ENCODE measurements around the gene FBXW7. TPM values are rescaled to one million over a fixed set of nuclear protein-coding genes. Genes with fewer than 3 reads are reported as not detected.
A peak's percentile ranks its signal among the peaks of the same experiment; 100 is the strongest.
"Not testable (repeated sequence)": the region's sequence is repeated elsewhere in the genome, so short reads cannot be mapped to it uniquely, and the experiment has no call there.

The FBXW7 gene
- total RNA-seq, result 23.8 and 41.7 TPM in 2 replicates

DNA sequence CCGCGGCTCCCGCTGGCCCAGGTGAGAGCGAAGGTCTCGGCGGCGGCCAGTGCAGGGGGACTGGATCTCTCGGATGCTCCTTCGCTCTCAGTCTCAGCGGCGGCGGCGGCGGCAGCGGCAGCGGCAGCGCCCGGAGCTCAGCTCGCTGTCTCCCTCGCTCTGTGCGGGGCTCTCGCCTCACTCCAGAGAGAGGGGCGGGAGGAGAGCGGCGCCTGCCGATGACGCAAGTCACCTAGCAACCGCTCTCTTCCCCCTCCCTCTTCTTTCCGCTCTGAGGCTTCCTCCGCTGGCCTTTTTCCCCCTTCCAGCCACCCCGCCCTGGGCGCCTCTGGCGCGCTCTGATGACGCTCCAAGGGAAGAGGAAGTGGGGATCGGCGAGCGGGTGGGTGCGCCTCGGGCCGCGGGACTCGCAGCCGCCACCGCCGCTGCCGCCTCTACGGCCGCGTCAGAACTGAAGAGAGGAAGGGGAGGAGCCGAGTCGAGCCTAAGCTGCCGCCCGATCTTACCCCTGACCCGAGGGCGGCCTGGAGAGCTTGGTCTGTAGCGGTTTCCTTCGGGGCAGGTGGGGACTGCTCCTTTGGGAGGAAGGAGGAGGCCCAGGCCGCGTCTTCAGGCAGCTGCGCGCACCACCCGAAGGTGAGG, at the start of gene FBXW7:
Gene FBXW7, minus strand, starts transcription at position 190 of the 642 bp plus-strand sequence. CDS start 124,289 bp downstream, outside the sequence.
- peak; percentile 87 for DNase-seq (ENCODE audit: extremely low read depth, low read depth, low spot score)

DNA sequence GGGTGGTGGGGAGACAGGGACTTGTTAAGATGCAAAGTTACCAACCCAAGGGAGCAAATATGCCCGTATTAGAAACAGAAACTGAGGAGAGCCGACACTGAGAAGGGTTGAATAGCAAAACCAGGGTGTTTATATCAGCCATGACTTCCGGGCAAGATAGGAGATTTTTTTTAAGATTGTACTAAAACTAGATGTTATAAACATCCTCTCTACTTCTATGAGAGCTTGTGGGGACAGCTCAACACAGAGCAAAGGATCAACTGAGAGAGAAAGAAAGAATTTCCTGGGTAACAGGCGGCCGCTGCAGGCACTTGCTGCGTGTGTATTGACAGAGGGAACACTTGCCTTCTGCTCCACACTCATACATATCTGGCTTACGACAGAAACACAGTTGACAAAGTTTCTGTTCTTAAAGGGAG, 49.1 kb upstream of the FBXW7 start:
- no peak for DNase-seq (ENCODE audit: extremely low read depth, low read depth, low spot score)

DNA sequence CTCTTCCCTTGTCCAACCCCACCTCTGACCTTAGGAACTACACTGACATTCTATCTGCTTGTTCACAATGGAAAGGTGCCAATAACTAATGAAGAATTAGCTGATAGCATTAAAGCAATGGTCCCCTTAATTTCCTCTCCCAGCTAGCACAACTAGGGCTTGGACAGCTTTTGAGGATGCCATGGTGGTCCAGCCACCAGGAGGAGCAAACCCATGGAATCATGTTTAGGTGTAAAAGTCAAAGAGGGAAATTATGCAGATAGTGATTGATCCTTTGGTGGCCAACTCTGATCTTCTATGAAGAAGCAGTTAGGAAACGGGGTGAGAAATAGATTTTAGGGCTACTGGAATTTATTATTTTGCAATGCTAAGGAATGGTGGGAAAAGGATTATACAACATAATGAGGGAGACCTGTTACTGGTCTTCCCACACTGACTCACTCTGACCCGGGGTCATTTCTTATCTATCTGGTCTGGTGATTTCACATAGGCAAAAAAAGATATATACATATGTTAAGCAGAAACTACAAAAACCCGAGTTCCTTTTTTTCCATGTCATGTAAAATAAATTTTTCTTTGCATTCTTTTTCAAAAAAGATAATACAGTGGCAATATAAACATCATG, 45.8 kb upstream of the FBXW7 start:
- no peak for DNase-seq (ENCODE audit: extremely low read depth, low read depth, low spot score)

GRCh38 chr4:152579916-152580315, 44.0 kb upstream of the FBXW7 start:
- DNase-seq (ENCODE audit: extremely low read depth, low read depth, low spot score), result no peak

DNA sequence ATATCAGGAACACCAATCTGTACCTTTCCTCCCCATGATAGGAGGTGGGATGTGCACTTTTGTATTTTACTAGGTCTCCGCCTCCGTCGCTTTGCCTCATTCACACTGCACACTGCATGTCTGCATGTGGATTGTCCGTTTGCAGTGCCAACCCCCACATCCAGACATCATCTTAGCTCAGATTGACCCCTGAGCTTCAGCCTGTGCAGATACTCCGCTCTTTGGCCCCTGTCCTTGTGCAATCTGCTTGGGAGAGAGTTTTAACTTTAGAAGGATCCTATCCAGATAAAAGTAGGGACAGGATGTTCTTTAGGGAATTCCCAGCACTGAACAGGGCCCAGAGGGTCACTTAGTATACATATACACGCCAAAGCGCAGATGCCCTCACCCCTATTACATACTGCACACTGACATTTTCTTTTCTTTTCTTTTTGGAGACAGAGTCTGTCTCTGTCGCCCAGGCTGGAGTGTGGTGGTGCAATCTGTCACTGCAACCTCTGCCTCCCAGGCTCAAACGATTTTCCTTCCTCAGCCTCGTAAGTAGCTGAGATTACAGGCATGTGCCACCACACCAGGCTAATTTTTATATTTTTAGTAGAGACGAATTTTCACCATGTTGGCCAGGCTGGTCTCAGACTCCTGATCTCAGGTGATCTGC, 43.3 kb upstream of the FBXW7 start:
- no peak for DNase-seq (ENCODE audit: extremely low read depth, low read depth, low spot score)

DNA sequence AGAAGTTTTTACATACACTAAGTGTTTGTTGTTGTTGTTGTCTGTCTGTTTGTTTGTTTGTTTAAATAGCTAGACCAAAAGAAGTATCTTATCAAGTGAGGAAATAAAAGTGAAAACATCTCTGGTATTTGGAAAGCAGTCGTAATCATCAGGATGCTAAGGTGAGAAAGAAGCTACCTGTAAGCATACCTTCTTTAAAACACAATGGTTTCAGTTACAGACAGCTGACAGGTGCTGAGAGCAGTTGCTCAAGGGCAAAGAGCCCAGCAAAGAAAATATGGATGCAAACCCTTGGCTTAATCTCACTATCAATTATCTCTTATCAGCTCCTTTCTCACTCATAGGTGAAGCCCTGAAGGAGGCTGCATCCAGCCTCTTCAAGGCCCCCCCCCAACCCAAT, 42.8 kb upstream of the FBXW7 start:
- no peak for DNase-seq (ENCODE audit: extremely low read depth, low read depth, low spot score)

GRCh38 chr4:152577708-152578396, 42.0 kb upstream of the FBXW7 start:
- DNase-seq (ENCODE audit: extremely low read depth, low read depth, low spot score), result no peak

DNA sequence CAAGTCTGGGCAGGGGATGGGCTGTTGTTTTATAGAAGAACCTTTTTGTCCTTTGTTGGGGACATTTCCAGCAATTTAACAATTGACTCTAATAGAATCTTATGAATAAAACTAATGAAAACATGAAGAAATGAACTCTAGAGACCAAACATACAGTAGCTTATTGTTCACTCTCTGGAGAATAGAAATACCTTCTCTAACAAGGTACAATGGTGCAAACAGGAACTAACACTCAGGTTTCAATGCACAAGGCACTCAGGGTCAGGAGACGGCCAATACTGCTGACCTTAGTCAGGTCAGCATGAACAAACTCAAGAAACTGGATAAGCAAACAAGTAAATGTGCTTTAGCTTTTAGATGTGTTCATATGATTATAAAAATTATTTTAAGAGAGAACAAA, 39.6 kb upstream of the FBXW7 start:
- DNase-seq (ENCODE audit: extremely low read depth, low read depth, low spot score), result no peak

DNA sequence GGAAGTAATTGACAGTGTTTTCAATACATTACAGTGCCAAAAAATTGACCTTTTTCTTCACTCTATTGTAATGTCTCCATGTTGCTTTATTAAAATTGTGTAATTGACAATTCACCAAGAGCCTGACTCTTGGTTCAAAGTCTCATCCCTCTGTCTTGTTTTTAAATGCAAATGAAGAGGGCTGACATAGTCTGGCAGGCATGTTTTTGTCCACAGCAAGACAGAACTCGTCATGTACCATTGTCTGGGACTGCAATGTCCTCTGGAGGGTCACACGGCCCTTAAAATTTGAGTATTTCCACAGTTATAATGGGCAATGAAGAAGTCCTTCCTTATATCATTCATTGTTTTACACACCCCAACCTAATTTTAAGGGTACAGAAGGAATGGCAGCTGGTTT, 38.0 kb upstream of the FBXW7 start:
- no peak for DNase-seq (ENCODE audit: extremely low read depth, low read depth, low spot score)

DNA sequence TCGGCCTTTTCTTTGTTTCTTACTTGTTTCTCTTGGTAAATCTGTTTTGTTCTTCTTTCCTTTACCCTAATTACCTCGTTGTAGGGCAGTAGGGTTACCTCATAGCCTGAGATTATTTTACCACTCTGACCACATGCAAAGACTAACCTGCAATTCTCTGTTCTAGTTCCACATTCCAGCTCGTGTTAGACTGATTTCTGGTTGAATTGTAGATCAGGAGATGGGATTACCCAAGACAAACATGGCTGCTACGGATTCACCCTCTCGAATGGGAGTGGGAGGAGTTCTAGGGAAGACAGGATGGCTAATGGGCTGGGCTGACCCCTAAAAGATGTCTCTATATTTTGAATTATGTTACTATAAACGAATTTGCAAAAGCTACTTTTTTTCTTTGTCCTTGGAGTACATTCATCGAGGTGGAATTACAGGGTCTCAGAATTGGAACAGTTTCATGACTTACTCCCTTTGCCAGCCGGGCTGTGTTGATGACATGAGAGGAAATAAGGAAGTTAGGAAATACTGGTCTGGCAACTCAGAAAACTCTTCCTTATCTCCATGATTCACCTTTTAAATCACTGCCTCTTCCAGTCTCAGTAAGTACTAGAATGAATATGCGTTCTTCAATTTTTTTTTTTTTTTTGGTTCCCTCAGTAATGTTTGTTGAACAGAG, 36.7 kb upstream of the FBXW7 start:
- no peak for DNase-seq (ENCODE audit: extremely low read depth, low read depth, low spot score)

- no peak for DNase-seq (ENCODE audit: extremely low read depth, low read depth, low spot score)
Measured at GRCh38 chr4:152571770-152572169, 35.9 kb upstream of the FBXW7 start.

DNA sequence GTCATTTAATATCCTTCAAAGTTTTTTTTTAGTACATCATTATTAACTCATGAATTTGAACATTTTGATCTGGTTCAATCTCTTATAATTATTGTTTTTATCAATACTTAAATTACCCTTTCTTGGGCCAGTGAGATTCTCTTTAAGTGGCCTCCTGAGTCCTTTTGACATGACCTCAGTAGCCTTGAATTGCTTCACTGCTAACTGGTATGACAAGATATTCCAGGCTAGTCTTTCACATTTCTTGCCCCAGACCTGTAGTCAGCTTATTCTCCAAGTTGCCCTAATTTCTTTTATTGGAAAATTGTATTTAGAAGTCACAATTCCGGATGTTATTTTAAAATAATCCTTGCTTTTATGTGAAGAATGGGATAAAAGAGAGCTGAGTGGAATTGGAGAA, 35.4 kb upstream of the FBXW7 start:
- DNase-seq (ENCODE audit: extremely low read depth, low read depth, low spot score), result no peak

GRCh38 chr4:152565333-152565732, 29.4 kb upstream of the FBXW7 start:
- DNase-seq (ENCODE audit: extremely low read depth, low read depth, low spot score), result no peak

DNA sequence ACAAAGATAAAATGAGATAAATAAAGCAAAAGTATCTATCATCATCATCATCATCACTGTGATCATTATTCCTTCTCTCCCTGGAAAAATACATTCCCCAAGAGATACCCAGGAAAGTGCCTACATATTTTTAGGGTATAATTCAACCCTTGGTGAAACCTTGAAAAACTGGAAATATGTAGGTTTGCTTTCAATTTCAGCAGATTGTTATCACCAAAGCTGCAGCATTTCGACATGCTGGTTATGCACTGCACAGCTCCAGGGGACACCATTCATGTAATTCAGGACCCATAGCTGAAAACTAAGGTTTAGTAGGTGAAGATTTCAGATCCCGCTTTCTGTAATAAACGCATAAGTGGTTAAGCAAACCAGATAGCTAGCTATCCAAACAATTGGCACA, 28.4 kb upstream of the FBXW7 start:
- DNase-seq (ENCODE audit: extremely low read depth, low read depth, low spot score), result no peak

- no peak for DNase-seq (ENCODE audit: extremely low read depth, low read depth, low spot score)
Measured at GRCh38 chr4:152563209-152563608, 27.3 kb upstream of the FBXW7 start.

DNA sequence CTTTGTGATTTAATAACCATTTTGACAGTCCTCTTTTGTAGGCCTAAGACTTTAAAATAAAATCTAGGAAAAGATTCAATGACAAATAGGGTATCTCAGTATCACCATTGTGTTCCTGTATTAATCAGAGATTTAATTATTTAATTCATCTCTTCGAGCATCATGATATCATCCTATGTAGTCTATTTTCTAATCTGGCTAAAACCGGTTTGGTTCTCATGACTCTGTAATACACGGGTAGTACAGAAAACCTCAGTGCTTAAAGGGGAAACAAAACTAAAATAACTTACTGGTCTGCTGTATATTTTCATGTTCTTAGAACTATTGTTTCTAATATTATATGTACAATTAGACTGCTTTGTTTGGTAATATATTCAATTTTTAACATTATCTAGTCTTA, 23.7 kb upstream of the FBXW7 start:
- no peak for DNase-seq (ENCODE audit: extremely low read depth, low read depth, low spot score)

GRCh38 chr4:152558396-152558795, 22.5 kb upstream of the FBXW7 start:
- DNase-seq (ENCODE audit: extremely low read depth, low read depth, low spot score), result no peak

DNA sequence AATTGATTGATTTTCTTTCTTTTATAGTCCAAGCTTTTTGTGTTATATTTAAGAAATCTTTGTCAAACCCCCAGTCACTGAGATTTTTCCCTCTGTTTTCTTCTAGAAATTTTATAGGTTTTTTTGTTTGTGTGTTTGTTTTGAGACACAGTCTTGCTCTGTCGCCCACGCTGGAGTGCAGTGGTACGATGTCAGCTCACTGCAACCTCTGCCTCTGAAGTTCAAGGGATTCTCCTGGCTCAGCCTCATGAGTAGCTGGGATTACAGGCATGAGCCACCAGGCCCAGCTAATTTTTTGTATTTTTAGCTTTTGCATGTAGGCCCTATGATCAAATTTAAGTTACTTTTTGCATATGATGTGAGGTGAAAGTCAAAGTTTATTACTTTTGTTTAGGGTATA, 20.9 kb upstream of the FBXW7 start:
- no peak for DNase-seq (ENCODE audit: extremely low read depth, low read depth, low spot score)

DNA sequence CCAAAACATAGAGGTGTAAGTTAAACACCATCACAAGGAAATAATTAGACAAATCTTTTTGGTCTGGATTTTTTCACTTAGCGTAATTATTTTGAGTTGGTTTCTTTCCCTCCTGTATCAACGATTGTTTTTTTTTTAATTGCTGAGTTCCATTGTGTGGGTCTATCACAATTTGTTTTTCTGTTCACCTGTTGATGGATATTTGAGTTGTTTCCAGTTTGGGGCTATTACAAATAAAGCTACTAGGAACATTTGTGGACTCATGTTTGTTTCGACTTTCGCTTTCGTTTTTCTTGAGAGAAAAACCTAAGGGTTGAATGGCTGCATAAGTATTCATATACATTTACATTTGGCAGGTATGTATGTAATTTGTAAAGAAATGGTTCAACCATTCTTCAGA, 20.4 kb upstream of the FBXW7 start:
- DNase-seq (ENCODE audit: extremely low read depth, low read depth, low spot score), result no peak

DNA sequence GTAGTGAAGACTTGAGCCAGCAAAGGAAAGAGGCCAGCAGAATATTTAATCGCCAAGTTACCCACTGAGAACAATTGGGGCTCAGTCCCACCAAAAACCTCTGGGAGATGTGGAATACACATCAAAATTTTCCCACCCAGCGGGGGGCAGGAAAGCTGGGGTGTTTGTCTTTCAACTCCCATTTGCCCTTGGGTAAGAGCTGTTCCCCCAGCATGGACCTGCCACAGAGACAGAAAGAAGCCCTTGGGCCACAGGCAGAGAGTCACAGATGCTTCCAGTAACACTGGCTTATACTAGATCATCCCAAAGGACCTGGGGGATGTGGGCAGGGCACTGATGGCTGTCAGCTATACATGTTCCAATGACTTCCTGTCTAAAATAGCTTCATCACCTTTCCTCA, 18.9 kb upstream of the FBXW7 start:
- DNase-seq (ENCODE audit: extremely low read depth, low read depth, low spot score), result no peak

GRCh38 chr4:152550687-152551086, 14.8 kb upstream of the FBXW7 start:
- not testable (repeated sequence) for DNase-seq (ENCODE audit: extremely low read depth, low read depth, low spot score)
